KBM-7 (cell line): ENCODE data around the gene BPIFB1.

Experiments
- DNase-seq: peaks from one replicate; pipeline ENCODE4 v3.0.0-alpha.2; 2015
- in situ Hi-C: fragments of 300-500 bp; cut with MboI; formaldehyde crosslinking; loops from 2 replicates; pipeline ENCODE4 v1.14.3; 2020; ENCODE audit warnings: low sequenced_read_pairs, low pct_unique_long_range_greater_than_20kb, mixed read lengths

Gene BPIFB1

DNA sequence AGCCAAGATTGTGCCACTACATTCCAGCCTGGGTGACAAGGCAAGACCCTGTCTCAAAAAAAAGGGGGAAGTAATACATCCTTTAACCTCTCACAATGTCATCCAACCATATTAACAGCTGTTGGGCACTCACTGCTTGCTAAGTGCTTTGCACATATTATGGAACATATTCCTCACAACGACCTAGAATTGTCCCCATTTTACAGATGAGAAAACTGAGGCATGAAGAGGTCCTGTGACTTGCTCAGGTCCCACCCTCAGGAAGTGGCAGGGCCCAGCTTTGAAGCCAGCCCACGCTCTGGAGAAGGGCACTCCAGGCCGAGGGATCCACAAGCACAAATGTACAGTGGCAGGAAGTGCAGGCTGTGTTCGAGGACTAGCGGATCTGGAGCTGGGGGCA is 33.3 kb downstream of the BPIFB1 start:
- in situ Hi-C loops, result no loop called here
- DNase-seq, result no peak

DNA sequence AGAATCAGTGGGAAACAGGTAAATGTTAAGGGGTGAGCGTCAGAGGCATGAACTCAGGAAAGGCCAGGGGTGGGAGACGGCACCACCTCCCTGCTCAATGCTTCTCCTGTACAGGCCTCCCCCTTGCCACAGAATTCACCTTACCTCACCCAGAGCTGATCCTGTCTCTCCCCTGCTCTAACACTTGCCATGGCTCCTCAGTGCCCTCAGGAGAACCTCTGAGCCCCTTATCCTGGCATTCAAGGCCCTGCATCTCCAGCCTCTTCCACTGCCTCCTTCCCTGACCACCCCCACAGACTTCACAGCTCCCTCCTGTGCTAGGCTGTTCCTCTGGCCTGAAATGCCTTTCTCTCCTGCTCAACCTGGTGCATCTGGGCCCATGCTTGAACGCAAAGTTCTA is 33.9 kb downstream of the BPIFB1 start:
- in situ Hi-C loops, result no loop called here
- DNase-seq, result no peak

DNA sequence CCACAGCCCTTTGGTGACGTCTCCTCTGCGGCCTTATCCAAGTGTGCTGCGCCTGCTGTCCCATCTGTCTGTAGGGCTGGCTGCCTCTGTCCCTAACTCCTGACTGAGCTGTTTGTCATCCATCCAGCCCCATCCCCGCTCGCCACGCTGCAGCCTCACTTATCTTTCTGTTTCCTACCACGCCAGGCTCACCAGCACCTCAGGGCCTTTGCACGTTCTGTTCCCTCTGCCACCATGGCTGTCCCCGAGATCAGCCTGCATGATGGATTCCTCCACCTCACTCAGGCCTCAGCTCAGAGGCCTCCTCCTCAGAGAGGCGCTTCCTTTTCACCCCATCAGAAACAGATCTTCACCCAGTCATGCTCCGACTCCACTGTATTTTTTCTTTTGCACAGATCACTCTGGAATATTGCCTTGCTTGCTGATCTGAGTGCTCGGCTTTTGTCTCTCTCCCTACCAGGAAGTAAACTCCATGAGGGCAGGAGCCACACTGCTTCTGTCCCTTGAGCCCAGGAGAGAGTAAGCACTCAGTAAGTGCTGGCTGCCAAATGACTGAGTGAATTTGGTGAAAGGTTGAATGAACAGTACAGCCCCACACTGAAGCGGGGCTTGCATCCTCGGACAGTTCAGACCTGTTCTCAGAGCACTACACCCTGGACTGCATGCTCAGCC is 34.5 kb downstream of the BPIFB1 start:
- in situ Hi-C loops, result no loop called here
- no peak for DNase-seq

DNA sequence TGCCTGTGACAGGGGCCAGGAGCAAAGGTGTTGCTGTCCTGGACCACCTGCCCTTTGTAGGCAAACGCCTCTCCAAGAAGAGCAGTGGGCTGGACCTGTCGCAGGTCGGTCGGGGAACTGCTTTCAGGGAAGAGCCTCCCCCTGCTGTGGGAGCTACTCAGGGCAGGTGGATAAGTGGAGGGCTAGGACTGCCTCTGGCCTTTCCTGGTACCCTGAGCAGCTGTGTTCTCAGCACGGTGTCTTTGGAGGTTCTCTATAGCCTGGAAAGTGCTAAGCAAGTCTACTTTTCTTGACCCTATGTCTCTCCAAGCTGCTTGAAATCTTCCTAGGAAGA is 35.0 kb downstream of the BPIFB1 start:
- in situ Hi-C loops, result no loop called here
- no peak for DNase-seq

DNA sequence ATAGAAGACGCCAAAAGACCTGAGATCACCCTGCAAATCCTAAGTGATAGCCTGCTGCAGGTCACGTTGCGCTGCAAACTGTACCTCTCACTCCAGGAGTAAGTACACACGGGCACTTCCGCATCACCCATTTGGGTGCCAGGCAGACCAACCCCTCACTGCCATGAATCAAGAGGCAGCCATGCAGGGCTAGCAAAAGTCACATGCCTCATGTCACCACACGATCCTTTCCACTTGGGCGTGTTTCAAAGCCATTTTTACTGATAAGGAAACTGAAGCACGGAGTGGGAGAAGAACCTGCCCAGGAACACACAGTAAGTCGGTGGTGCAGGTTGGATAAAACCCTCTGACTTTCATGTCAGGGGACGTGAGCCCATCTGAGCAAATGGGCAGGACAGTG is 37.0 kb downstream of the BPIFB1 start:
- DNase-seq, result no peak
- in situ Hi-C loops, result no loop called here

DNA sequence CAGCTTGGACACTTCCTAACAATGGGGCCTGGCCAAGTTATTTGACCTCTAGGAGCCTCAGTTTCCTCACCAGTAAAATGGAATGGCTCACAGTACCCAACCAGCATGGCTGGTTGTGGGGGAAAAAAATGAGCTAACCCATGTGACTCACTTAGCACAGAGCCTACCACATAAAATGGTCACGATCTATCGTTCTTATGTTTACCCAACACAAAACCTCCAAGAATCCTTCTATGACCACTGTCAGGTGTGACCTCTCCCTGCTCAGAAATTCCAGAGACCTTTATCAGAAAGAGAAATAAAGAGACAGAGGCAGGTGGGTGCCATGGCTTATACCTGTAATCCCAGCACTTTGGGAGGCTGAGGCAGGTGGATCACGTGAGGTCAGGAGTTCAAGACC is 39.4 kb downstream of the BPIFB1 start:
- DNase-seq, result no peak

DNA sequence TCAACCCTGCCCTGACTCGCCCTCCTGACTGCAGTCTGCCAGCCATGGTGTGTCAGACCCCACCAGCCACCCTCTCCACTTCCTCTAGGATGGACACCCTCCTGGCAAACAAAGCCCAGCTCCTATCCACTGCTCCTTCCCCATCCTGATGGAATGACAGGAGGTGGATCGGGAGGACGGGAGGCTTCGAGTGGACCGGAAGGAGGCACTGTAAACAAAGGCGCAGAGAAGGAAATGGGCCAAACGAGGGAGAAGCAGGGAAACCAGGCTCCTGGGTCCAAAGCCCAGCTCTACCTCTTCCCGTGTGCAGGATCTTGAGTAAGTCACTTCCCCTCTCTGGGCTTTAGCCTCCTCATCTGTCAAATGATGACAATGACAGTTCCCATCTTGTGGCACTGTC is 40.2 kb downstream of the BPIFB1 start:
- DNase-seq, result no peak
- in situ Hi-C loops, result no loop called here

More for the DNA sequence above, 39.4 kb downstream of the BPIFB1 start:
- in situ Hi-C loops, result no loop called here

DNA sequence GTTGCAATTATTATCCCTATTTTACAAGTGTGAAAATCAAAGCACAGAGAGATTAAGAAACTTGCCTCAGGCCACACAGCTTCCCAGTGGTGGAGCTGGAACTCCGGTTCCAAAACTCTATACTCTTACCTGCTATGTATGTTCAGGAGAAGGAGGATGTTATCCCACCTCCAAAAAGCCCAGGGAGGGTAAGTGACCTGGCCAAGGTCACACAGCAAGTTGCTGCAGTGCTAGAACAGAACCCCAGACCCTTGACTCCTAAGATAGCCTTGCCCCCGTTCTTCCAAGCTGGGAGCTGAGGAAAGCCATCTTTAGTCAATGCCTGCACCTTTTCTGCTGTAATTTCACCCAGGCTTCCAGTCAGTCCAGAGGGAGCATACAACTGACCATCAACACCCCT is 42.3 kb downstream of the BPIFB1 start:
- no peak for DNase-seq
- in situ Hi-C loops, result no loop called here

DNA sequence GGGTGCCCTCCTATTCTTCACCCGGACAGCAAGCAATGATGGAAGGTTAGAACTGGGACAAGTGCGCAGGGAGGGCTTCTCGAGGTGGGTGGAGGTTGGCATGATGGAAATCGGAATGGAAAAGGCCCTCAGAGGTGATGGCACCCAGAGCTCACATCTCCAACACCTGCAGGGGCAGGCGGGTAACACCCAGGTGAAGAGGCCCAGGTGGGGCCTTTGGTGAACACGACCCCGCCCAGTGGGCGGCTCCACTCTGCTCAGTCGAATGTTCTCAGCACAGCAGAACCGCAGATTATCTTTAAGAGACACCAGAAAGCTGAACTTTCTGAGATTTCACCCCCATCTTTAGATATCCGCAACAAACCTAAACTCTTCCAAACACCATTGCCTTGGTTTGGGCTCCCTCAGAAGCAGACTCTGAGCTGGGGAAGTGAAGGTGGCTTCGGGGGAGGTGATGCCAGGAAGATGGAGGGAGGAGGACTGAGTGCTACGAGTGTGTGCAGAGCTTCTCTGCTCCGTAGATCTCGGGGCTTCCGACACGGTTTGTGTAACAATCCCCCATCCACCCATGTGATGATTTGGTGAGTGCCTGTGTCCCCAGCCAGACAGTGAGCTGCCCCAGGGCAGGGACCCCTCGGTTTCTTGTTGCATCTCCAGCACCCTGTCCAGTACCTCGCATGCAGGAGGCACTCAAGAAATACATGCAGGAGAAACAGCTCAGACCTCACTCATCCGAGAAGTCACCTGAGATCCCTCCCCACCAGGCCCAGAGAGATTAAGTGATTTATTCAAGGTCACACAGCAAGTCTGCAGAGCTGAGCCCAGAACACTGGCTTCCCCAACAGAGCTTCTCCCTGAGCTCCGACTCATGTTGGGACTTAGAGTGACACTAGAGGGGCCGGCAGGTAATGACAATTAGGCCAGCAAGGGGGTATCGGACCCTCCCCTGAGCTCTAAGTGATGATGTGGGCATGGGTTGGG is 45.4 kb downstream of the BPIFB1 start:
- in situ Hi-C loops, result no loop called here
- DNase-seq, result no peak

DNA sequence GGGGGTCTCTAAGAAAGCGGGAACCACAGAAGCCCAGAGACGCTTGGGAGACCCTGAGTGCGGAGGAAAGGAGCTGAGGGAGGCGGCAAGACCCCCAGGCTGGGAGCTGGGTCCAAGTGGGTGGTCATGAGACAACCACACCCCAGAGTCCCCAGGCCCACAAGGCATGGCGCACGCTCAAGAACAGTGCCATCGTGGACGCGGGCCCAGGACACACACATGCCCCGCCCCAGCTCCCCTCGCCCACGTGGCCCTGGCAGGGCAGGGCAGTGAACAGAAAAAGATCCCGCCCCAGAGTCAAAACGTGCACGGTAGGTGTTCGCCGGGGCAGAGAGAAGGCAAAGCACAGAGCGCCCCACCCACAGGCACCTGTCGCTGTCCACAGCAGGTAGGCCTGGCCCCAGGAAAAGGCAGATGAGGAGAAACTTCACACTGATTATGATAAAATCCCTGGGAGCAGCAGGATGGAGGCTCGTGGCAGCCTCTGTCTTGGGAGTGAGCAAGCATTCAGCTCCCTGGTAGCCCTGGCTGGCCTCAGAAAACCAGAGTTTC is 50.0 kb downstream of the BPIFB1 start:
- DNase-seq, result no peak
- in situ Hi-C loops, result no loop called here

DNA sequence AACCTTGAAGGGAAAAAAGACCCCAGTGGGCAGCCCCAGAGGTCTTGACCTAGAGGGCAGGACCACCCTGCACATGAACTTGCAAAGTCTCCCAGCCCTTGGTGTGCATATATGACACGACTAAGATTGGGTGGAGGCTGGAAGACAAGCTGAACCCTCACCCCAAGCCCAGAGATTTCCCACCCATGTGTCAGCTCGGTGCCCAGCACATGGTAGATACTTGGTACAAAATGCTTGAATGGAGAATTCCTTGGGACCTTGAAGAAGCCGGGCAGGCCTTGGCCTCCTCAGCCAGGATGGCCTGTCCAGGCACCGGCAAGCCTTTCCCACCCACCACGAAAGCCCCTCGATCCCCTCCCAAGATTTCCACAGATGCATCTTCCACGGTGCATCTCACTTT is 50.6 kb downstream of the BPIFB1 start:
- in situ Hi-C loops, result no loop called here
- DNase-seq, result no peak

DNA sequence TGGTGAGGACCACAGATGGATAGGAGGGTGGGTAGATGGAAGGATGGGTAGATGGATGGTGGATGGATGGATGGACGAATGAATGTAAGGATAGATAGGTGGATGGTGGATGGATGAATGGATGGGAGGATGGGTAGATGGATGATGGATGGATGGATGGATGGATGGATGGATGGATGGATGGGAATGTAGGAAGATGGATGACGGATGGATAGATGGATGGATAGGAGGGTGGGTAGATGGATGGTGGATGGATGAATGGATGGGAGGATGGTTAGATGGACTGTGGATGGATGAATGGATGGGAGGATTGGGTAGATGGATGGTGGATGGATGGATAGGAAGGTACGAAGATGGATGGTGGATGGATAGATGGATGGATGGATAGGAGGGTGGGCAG is 51.1 kb downstream of the BPIFB1 start:
- no peak for DNase-seq
- in situ Hi-C loops, result no loop called here

DNA sequence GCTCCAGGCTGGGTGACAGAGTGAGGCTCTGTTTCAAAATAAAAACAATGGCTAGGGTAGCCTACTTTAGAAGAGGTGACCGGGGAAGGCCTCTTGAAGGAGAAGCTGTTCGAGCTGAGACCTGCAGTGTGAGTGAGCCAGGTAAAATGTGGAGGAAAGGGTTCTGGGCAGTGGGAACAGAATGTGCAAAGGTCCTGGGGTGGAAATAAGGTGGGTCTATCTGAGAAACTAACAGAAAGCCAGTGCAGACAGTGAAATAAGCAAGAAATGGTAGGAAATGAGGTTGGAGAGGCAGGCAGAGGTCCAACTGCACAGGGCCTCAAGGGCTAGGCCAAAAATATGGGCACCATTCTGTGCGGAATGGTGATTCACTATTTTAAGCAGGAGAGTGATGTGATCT is 53.4 kb downstream of the BPIFB1 start:
- in situ Hi-C loops, result no loop called here
- no peak for DNase-seq

DNA sequence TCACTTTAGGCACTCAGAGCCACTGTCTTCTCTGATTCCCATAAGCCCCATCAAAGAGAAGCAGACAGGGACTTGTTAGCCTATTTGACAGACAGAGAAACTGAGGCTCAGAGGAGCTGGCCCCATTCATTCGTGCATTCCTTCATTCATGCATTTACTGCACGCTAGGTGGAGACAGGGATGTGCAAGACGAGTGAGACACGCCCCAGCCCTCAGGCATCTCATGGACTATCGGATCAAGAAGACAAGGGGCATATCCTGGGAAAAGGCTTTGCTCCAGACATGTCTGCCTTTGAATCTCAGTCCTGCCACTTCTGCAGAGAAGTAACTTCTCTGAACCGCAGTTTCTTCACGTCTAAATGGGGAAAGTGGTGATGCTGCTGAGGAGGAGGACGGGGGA is 54.1 kb downstream of the BPIFB1 start:
- in situ Hi-C loops, result no loop called here
- DNase-seq, result no peak

DNA sequence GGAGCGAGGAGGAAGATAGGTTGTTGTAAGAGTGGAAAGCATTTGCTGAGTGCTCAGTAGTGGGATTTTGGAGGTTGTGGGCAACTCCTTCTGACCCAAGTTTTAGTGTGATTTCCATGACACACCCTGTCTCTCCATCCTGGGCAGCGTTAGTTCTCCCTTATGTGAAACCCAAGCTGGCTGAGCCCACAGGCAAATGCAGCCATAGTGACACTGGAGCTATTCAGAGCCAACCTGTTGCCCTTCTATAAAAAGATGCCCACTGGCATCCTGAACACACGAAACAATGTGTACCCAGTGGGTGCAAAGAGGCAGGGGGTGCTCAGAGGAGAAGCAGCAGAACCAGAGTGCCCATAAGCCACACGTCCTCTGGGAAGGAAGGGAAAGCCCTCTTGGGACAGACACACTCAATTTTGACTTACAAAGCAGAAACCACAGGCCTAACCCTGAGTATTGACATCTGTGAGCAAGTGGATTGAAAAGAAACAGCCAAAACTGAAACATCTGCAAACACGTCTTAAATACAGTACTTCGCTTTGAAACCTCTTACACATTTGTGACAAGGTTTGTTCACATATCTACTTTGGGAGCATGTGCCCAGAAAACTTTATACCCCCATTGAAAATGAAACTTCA is 54.6 kb downstream of the BPIFB1 start:
- in situ Hi-C loops, result no loop called here

DNA sequence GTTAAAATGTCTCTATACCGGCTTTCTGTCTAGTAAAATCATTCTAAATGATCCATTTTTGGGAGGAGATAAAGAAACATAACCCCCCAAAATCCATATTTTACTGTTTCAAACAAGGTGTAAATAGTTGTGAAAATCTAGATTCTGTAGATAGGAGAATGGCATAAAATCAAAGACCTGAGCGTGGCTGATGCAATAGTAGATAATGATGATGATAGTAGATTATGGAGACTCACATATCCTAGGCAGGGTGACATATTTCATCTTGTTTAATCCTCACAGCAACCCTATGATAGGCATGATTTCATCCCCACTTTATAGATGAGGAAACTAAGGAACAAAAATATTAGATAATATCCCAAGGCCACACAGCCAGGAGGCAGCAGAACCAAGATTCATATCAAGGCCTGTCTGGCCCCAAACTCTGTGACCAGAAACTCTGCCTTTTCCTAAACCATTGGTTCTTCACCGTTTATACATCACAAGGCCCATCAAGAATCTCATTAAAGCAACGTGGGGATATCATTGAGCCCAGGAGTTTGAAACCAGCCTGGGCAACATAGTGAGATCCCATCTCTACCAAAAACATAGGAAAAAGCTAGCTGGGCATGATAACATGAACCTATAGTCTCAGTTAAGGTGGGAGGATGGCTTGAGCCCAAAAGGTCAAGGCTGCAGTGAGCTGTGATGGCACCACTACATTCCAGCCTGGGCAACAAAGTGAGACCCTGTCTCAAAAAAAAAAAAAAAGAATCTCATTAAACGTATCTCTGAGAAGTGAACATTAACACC is 55.6 kb downstream of the BPIFB1 start:
- DNase-seq, result no peak
- in situ Hi-C loops, result no loop called here

More for the DNA sequence above, 54.6 kb downstream of the BPIFB1 start:
- no peak for DNase-seq

DNA sequence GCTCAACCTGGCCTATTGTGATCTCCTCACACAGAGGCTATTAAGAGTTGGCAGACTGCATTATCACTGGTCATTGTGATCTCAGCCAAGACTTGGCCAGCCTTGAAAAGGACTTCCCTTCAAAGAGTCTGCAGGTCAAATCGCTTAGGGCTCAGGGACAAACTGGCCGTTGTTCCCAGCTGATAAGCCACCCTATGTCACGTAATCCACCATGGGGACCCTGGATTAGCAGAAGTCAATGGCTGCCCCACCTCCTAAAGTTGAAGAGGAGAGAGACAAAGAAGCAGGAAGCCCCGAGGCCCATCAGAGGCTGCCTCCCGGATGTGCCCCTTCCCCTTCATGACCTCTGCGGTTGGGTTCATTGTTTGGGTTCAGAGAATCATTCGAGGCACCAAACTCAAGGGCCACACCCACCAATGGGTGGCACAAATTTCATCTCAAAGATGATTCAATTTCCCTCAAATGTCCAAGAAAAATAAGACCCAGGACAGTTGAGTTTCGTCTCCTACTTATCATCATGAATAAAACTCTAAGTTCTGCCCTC is 56.6 kb downstream of the BPIFB1 start:
- DNase-seq, result no peak
- in situ Hi-C loops, result no loop called here

DNA sequence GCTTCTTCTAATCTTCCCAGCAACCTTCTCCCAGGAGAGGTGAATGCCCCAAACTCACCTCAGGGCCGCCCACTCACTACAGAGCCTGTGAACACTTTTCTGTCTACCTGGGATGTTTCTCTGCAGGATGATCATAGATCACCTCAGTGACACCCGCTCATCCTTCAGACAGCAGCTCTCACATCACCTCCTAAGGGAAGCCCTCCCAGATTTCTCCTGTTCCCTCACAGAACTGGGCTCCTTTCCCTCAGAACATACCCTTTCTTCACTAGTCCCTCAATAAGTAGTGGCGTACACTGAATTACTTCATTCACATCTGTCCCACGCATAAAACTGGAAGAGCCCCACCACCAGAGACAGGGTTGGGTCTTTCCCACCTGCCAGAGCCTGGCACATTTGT is 60.5 kb downstream of the BPIFB1 start:
- no peak for DNase-seq
- in situ Hi-C loops, result no loop called here

DNA sequence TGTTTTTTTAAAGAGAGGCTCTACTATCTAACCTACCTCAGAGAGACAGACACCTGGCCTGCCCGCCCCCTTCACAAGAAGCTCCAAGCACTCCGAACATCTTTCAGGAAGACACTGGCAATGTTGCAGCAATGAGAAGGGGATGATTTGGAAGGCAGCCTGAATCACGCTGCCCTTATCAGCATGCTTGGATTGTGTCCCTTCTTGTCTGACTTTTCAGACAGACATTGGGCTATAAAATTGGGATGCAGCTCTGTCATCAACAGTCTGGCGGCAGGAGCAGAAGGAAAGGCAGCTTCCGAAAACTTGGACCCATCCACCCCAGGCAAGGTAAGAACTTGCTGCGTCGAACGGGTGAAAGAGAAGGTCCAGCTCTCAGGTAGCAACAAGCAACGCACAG is 62.3 kb downstream of the BPIFB1 start:
- no peak for DNase-seq
- in situ Hi-C loops, result no loop called here
